ENCODE results near the gene BAHD1. TPM values are rescaled to one million over a fixed set of nuclear protein-coding genes. Genes with fewer than 3 reads are reported as not detected.

The BAHD1 gene
- total RNA-seq, 1 donor from 2014 or later = 26.5 TPM

DNA sequence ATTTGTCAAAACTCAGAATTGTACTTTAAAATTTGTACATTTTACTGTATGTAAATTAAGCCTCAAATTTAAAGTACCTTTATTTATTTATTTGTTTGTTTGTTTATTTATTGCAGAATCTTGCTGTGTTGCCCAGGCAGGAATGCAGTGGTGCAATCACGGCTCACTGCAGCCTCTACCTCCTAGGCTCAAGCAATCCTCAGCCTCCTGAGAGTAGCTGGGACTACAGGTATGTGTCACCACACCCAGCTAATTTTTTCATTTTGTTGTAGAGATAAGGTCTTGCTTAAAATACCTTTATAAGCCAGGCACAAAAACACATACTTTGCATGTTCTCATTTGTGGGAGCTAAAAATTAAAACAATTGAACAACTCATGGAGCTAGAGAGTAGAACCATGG is 67.5 kb downstream of the BAHD1 start:
- intact Hi-C loops (cut with micrococcal nuclease) = loop anchor here (5.0 kb wide), 2 partner anchors 36 to 66 kb away; partner anchors contain the start of genes BAHD1 and CHST14
- Mint-ChIP-seq H3K27me3 (ENCODE audit: low read depth) (peaks cover 67% of the 10 kb centered on the region), H3K9me3 (no peaks in the 10 kb centered on the region), H3K4me3 (ENCODE audit: low read depth) (no peak overlapping the region), H3K4me1 (ENCODE audit: low read depth) (peaks cover 24% of the 10 kb centered on the region), H3K27ac (no peak overlapping the region), H3K36me3 (ENCODE audit: low read depth) (no peaks in the 10 kb centered on the region)
- DNase-seq (ENCODE audit: low spot score) = no peak

DNA sequence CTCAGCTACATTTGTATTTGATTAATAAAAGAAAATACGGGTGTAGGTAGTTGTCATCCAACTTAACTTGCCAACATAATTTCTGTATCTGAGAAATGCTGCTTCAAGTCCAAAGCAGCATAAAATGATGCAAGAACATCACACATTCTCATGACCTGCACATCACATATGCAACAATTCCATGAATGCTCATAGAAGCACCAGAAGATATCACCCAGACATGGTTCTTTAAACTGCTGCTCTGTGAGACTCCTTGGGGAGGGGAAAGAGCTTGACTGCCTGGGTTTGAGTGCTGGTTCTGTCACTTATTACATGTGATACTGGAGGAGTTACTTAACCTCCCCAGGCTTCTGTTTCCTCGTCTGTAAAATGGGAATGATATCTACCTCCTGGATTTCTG is 69.4 kb downstream of the BAHD1 start:
- no peak for DNase-seq (ENCODE audit: low spot score)
- intact Hi-C loops (cut with micrococcal nuclease) = no loop called here
- H3K9me3 Mint-ChIP-seq = no peaks in the 10 kb centered on the region
- no peak overlapping the region for H3K27ac Mint-ChIP-seq
- H3K27me3 Mint-ChIP-seq (ENCODE audit: low read depth) = peaks cover 63% of the 10 kb centered on the region
- H3K4me1 Mint-ChIP-seq (ENCODE audit: low read depth) = peaks cover 24% of the 10 kb centered on the region
- H3K4me3 Mint-ChIP-seq (ENCODE audit: low read depth) = peak overlapping the region; percentile 56
- H3K36me3 Mint-ChIP-seq (ENCODE audit: low read depth) = no peaks in the 10 kb centered on the region

DNA sequence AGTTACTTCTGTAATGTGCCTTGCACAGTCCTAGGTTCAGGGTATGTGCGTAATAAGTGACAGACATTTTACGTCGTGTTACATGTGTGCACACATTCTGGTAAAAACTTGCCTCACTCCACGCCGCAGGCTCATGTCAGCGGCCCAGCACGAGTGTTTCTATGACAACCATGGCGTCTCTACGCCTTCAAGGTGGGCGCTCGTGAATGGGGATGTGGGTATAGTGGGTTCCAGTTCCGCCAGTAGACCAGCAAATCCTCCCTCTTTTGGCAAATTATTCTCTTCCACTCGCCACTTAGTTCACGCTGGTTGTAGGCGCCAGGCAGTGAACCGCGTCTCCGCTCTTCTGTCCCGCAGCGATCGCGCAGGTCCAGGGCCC is 70.3 kb downstream of the BAHD1 start:
- Mint-ChIP-seq H3K27me3 (ENCODE audit: low read depth) (peaks cover 64% of the 10 kb centered on the region), H3K27ac (no peak overlapping the region), H3K36me3 (ENCODE audit: low read depth) (no peaks in the 10 kb centered on the region), H3K4me3 (ENCODE audit: low read depth) (peak overlapping the region; percentile 69), H3K9me3 (no peaks in the 10 kb centered on the region), H3K4me1 (ENCODE audit: low read depth) (peaks cover 24% of the 10 kb centered on the region)
- intact Hi-C loops (cut with micrococcal nuclease) = no loop called here
- DNase-seq (ENCODE audit: low spot score) = no peak

DNA sequence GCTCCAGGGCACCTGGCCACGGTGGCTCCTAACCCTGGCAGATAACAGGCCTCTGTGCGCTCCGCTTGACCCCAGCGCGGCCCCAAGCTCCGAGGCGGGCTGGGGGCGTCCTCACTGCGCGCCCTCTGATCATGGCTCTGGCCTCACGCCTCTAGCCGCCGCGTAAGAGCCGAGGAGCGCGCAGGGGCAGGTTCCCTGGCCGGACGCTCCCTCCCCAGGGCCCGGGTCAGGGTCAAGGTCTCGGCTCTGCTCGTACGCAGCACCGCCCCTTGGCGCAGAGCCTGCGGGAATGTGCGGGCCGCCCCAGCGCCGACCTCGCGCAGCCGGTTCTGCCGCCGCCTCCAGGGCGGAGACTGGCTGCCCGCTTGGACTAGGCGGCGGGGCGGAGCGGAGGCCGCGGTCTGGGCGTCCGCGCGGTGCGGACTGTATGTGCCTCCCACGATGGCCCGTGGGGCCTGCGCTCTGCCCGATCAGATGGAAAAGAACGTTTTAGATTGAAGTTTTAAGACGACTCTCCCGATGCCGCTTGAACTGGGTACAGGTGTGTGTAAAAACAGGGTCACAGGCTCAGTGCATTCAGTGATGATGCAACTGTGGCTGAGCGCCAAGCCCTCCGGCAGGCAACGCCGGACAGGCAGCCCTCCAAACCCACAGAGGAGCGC is 70.8 kb downstream of the BAHD1 start:
- DNase-seq (ENCODE audit: low spot score) = no peak
- intact Hi-C loops (cut with micrococcal nuclease) = no loop called here
- H3K9me3 Mint-ChIP-seq = no peaks in the 10 kb centered on the region
- no peaks in the 10 kb centered on the region for H3K36me3 Mint-ChIP-seq (ENCODE audit: low read depth)
- H3K27me3 Mint-ChIP-seq (ENCODE audit: low read depth) = peaks cover 63% of the 10 kb centered on the region
- peaks cover 22% of the 10 kb centered on the region for H3K4me1 Mint-ChIP-seq (ENCODE audit: low read depth)
- H3K4me3 Mint-ChIP-seq (ENCODE audit: low read depth) = peak overlapping the region; percentile 69
- no peak overlapping the region for H3K27ac Mint-ChIP-seq

DNA sequence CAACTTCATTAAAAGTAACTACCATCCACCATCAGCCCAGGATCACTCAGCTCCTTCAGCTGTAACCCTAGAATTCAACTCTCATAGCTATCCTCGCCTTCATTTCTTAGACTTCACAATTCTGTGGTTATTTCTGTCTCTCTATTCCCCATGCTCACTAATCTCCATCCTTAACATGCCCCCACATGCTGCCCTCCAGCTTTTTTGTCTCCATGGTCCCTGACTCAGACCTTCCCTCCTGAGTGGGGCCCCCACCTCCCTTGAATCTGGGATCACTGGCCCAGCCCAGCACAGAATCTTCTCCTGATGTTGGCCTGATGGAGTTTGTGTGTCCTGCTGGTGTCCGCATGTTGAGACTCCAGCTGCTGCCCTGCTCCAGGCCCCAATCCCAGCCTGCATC is 71.7 kb downstream of the BAHD1 start:
- H3K36me3 Mint-ChIP-seq (ENCODE audit: low read depth) = no peaks in the 10 kb centered on the region
- DNase-seq (ENCODE audit: low spot score) = no peak
- peaks cover 16% of the 10 kb centered on the region for H3K4me1 Mint-ChIP-seq (ENCODE audit: low read depth)
- H3K4me3 Mint-ChIP-seq (ENCODE audit: low read depth) = peak overlapping the region; percentile 42
- intact Hi-C loops (cut with micrococcal nuclease) = no loop called here
- H3K9me3 Mint-ChIP-seq = no peaks in the 10 kb centered on the region
- H3K27me3 Mint-ChIP-seq (ENCODE audit: low read depth) = peaks cover 55% of the 10 kb centered on the region
- no peak overlapping the region for H3K27ac Mint-ChIP-seq

DNA sequence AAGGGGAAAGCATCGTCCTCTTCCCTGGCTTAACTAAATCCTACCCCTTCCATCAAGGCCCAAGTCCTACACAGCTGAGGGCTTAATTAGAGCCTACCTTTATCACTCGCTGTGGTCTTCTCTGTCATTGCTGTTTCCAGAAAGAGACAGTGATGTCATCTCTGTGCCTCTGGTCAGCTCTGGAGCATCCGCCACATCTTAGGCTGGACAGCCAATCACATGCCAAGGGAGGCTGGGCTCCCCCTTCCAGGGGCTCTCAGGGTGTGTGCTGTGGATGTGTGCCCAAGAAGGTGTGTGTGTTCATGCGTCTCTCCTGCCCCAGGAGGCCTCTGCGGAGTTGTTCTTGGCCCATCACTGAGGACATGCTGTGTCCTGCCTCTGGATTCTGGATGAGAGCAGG is 72.9 kb downstream of the BAHD1 start:
- no peak overlapping the region for H3K27ac Mint-ChIP-seq
- H3K4me1 Mint-ChIP-seq (ENCODE audit: low read depth) = peaks cover 11% of the 10 kb centered on the region
- H3K9me3 Mint-ChIP-seq = no peaks in the 10 kb centered on the region
- peaks cover 45% of the 10 kb centered on the region for H3K27me3 Mint-ChIP-seq (ENCODE audit: low read depth)
- no peak for DNase-seq (ENCODE audit: low spot score)
- H3K4me3 Mint-ChIP-seq (ENCODE audit: low read depth) = no peak overlapping the region
- H3K36me3 Mint-ChIP-seq (ENCODE audit: low read depth) = no peaks in the 10 kb centered on the region
- intact Hi-C loops (cut with micrococcal nuclease) = no loop called here

DNA sequence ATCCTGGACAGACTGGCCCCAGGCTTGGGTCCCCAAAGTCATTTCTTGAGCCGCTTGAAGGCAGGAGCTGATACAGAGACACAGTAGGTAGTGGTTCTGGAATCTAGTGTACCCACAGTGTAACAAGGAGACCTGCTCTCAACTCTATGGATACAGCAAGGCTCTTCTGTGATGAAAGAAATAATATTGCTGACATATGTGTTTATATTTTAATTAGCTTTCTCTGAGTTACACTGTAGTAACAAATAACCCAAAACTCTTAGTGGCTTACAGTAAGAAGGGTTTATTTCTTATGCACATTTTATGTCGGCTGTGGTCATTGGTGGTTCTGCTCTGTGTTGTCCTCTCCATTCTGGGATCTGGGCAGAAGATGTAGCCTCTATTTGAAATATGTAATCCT is 75.6 kb downstream of the BAHD1 start:
- DNase-seq (ENCODE audit: low spot score) = no peak
- Mint-ChIP-seq H3K9me3 (no peaks in the 10 kb centered on the region), H3K36me3 (ENCODE audit: low read depth) (no peaks in the 10 kb centered on the region), H3K4me3 (ENCODE audit: low read depth) (no peak overlapping the region), H3K27me3 (ENCODE audit: low read depth) (peaks cover 32% of the 10 kb centered on the region), H3K4me1 (ENCODE audit: low read depth) (peaks cover 7% of the 10 kb centered on the region), H3K27ac (no peak overlapping the region)
- intact Hi-C loops (cut with micrococcal nuclease) = no loop called here

Other genes starting within 250 kb of the BAHD1 start
- gene PAK6, start 201.9 kb upstream of the BAHD1 start, total RNA-seq = 0.27 and 0.78 TPM in 2 replicates
- 0.41 and 0.48 TPM in 2 replicates for gene ANKRD63, start 157.9 kb upstream of the BAHD1 start, total RNA-seq
- gene PLCB2, start 133.0 kb upstream of the BAHD1 start, total RNA-seq = 96.3 and 98.9 TPM in 2 replicates
- 16.7 and 17.9 TPM in 2 replicates for gene INAFM2, start 117.3 kb upstream of the BAHD1 start, total RNA-seq
- 0.34 and 0.41 TPM in 2 replicates for gene CCDC9B, start 100.0 kb upstream of the BAHD1 start, total RNA-seq
- gene PHGR1, start 89.9 kb upstream of the BAHD1 start, total RNA-seq = not detected in 2 replicates
- 0.05 and 0.39 TPM in 2 replicates for gene DISP2, start 82.7 kb upstream of the BAHD1 start, total RNA-seq
- gene KNSTRN, start 58.2 kb upstream of the BAHD1 start, total RNA-seq = 48.1 and 49.9 TPM in 2 replicates
- 75.2 and 79.4 TPM in 2 replicates for gene IVD, start 35.2 kb upstream of the BAHD1 start, total RNA-seq
- 11.8 and 12.2 TPM in 2 replicates for gene CHST14, start 30.0 kb downstream of the BAHD1 start, total RNA-seq
- gene CCDC32, start 124.1 kb downstream of the BAHD1 start, total RNA-seq = 32.7 and 34.0 TPM in 2 replicates
- 18.6 and 18.8 TPM in 2 replicates for gene RPUSD2, start 128.3 kb downstream of the BAHD1 start, total RNA-seq
- 30.6 and 30.8 TPM in 2 replicates for gene KNL1, start 153.3 kb downstream of the BAHD1 start, total RNA-seq